GM21367 (cell line): ENCODE measurements around the gene ANAPC5.

Source experiments
- ATAC-seq: cut with Tn5 transposase; IDR thresholded peaks from one replicate; pipeline ENCODE4 v1.9.1; 2021; ENCODE audit not compliant: unreplicated experiment

The ANAPC5 gene

GRCh38 chr12:121371404-121371803, 19.2 kb upstream of the ANAPC5 start:
- ATAC-seq, result no peak

GRCh38 chr12:121366063-121366459, 13.8 kb upstream of the ANAPC5 start:
- ATAC-seq, result no peak

GRCh38 chr12:121365416-121366062, 13.3 kb upstream of the ANAPC5 start:
- ATAC-seq, result no peak

GRCh38 chr12:121364683-121365121, 12.5 kb upstream of the ANAPC5 start:
- ATAC-seq, result no peak

- no peak for ATAC-seq
Observed at GRCh38 chr12:121358073-121358472, 5.9 kb upstream of the ANAPC5 start.

- ATAC-seq, result no peak
Observed at GRCh38 chr12:121357331-121357730, 5.1 kb upstream of the ANAPC5 start.

GRCh38 chr12:121356657-121357056, 4.4 kb upstream of the ANAPC5 start:
- no peak for ATAC-seq

GRCh38 chr12:121355818-121356217, 3.6 kb upstream of the ANAPC5 start:
- no peak for ATAC-seq

GRCh38 chr12:121352682-121353018, 439 bp upstream of the ANAPC5 start:
- no peak for ATAC-seq

GRCh38 chr12:121346747-121347146, 5.5 kb downstream of the ANAPC5 start:
- ATAC-seq, result no peak

- ATAC-seq, result no peak
Observed at GRCh38 chr12:121345151-121345815, 6.9 kb downstream of the ANAPC5 start.

GRCh38 chr12:121344506-121344905, 7.7 kb downstream of the ANAPC5 start:
- no peak for ATAC-seq

GRCh38 chr12:121337416-121337815, 14.8 kb downstream of the ANAPC5 start:
- no peak for ATAC-seq

GRCh38 chr12:121334513-121335343, 17.5 kb downstream of the ANAPC5 start:
- no peak for ATAC-seq

GRCh38 chr12:121333747-121334146, 18.5 kb downstream of the ANAPC5 start:
- ATAC-seq, result no peak

- ATAC-seq, result no peak
Observed at GRCh38 chr12:121331248-121331647, 21.0 kb downstream of the ANAPC5 start.

GRCh38 chr12:121330692-121331091, 21.5 kb downstream of the ANAPC5 start:
- ATAC-seq, result no peak

- no peak for ATAC-seq
Observed at GRCh38 chr12:121330195-121330594, 22.0 kb downstream of the ANAPC5 start.

GRCh38 chr12:121328620-121329019, 23.6 kb downstream of the ANAPC5 start:
- no peak for ATAC-seq

- ATAC-seq, result no peak
Observed at GRCh38 chr12:121326996-121327674, 25.1 kb downstream of the ANAPC5 start.

- ATAC-seq, result no peak
Observed at GRCh38 chr12:121325922-121326396, 26.3 kb downstream of the ANAPC5 start.
